Endothelial cell of umbilical vein (primary cell): ENCODE results near the gene RPL18. TPM values are rescaled to one million over a fixed set of nuclear protein-coding genes. Genes with fewer than 3 reads are reported as not detected.

Source experiments
- BruUV-seq: library from RNA; stranded (reverse); fragments of 400-500 nt; replicated peaks from 2 replicates; lab custom pipeline; 2021; lab: Mats Ljungman, UMichigan
- CTCF ChIA-PET: fragments of 300-600, 350-600 bp; sonication (Branson Sonifier 250); formaldehyde crosslinking; loops from one replicate; lab custom pipeline; 2021; ENCODE audit warnings: antibody characterized with exemption, inconsistent platforms; lab: Charles Lee
- POLR2A ChIA-PET: fragments of 300-600, 350-600 bp; sonication (Branson Sonifier 250); formaldehyde crosslinking; loops from one replicate; lab custom pipeline; 2021; ENCODE audit warnings: antibody characterized with exemption, inconsistent platforms; lab: Charles Lee
- DNase-seq: peaks from one replicate; pipeline ENCODE4 v3.0.0-alpha.2; 2011; ENCODE audit warnings: low read depth, low spot score
- FAIRE-seq: peaks from 2 replicates; lab custom pipeline; 2011; peaks lifted over from hg19 to GRCh38; lab: Jason Lieb, UNC
- H2AFZ ChIP-seq: 2 replicates; pipeline ENCODE4 v1.6.0; 2012; ENCODE audit warnings: low read depth, low read length, control low read depth, inconsistent platforms
- H3K27ac ChIP-seq: 2 replicates; pipeline ENCODE4 v1.5.1; 2011; ENCODE audit warnings: low read depth, mild to moderate bottlenecking, control low read depth, low read length, moderate library complexity; ENCODE audit not compliant: insufficient read depth
- H3K27me3 ChIP-seq, 2 experiments: 2 replicates each; pipeline versions ENCODE4 v1.6.0 to v1.6.1; 2011; ENCODE audit warnings: low read length in 2 of 2, mixed read lengths in 1 of 2; ENCODE audit not compliant: control insufficient read depth in 2 of 2, insufficient read depth in 2 of 2
- H3K36me3 ChIP-seq, 2 experiments: 2 replicates in 1 of 2; 3 replicates in 1 of 2; pipeline ENCODE4 v1.5.1; 2011; ENCODE audit warnings: low read length in 2 of 2, mild to moderate bottlenecking in 1 of 2, moderate library complexity in 1 of 2; ENCODE audit not compliant: control insufficient read depth in 2 of 2, insufficient read depth in 2 of 2; ENCODE audit errors: extremely low read depth in 1 of 2
- H3K4me1 ChIP-seq: 3 replicates; pipeline ENCODE4 v1.5.1; 2011; ENCODE audit warnings: mild to moderate bottlenecking, low read length; ENCODE audit not compliant: control insufficient read depth, insufficient read depth; ENCODE audit errors: extremely low read depth
- H3K4me2 ChIP-seq: 2 replicates; pipeline ENCODE4 v1.6.1; 2011; ENCODE audit warnings: low read length, control low read depth, mixed read lengths; ENCODE audit not compliant: insufficient read depth
- H3K4me3 ChIP-seq, 3 experiments: fragments of 200-600 bp in 1 of 3; sonication (generic), shearing (Covaris generic) in 1 of 3; replicated peaks in 1 of 3; 2 replicates each; pipeline ENCODE4 v1.5.1; 2011 to 2016; ENCODE audit warnings: control low read depth in 3 of 3, low read length in 3 of 3, mild to moderate bottlenecking in 2 of 3, inconsistent platforms in 1 of 3, low read depth in 1 of 3, moderate library complexity in 1 of 3; ENCODE audit not compliant: insufficient read depth in 1 of 3
- H3K79me2 ChIP-seq: 2 replicates; pipeline ENCODE4 v1.6.0; 2012; ENCODE audit warnings: low read length, inconsistent platforms; ENCODE audit not compliant: control insufficient read depth, insufficient read depth
- H3K9ac ChIP-seq: replicated peaks from 2 replicates; pipeline ENCODE3; 2011; ENCODE audit warnings: low read length, control low read depth; ENCODE audit not compliant: insufficient read depth; ENCODE audit errors: extremely low read depth
- H3K9me1 ChIP-seq: replicated peaks from 3 replicates; pipeline ENCODE4 v1.6.0; 2011; ENCODE audit warnings: mild to moderate bottlenecking, low read length; ENCODE audit not compliant: control insufficient read depth, insufficient read depth; ENCODE audit errors: extremely low read depth
- H3K9me3 ChIP-seq: replicated peaks from 2 replicates; pipeline ENCODE4 v1.5.1; 2012; ENCODE audit warnings: low read length, inconsistent platforms; ENCODE audit not compliant: control insufficient read depth, insufficient read depth
- H4K20me1 ChIP-seq: replicated peaks from 2 replicates; pipeline ENCODE3; 2011; ENCODE audit warnings: mild to moderate bottlenecking, low read length; ENCODE audit not compliant: control insufficient read depth, insufficient read depth; ENCODE audit errors: extremely low read depth
- EZH2 ChIP-seq: IDR thresholded peaks from 2 replicates; pipeline ENCODE4 v1.6.1; 2012; ENCODE audit warnings: borderline replicate concordance, low read depth, mild to moderate bottlenecking, moderate library complexity, low read length, inconsistent platforms; ENCODE audit not compliant: severe bottlenecking
- FOS ChIP-seq: IDR thresholded peaks from 2 replicates; pipeline ENCODE4 v1.6.1; 2011; ENCODE audit warnings: mild to moderate bottlenecking, low read length, moderate library complexity, borderline replicate concordance; ENCODE audit not compliant: insufficient read depth
- GATA2 ChIP-seq: IDR thresholded peaks from 2 replicates; pipeline ENCODE4 v1.7.0; 2011; ENCODE audit warnings: low read depth, mild to moderate bottlenecking, moderate library complexity, mixed read lengths, low read length; ENCODE audit not compliant: insufficient read length, insufficient read depth
- JUN ChIP-seq: IDR thresholded peaks from 2 replicates; pipeline ENCODE4 v1.6.1; 2011; ENCODE audit warnings: borderline replicate concordance, low read depth; ENCODE audit not compliant: insufficient read length, insufficient read depth
- MYC ChIP-seq: IDR thresholded peaks from one replicate; pipeline ENCODE4 v1.6.1; 2011; ENCODE audit warnings: mild to moderate bottlenecking, low read depth, low read length
- POLR2A ChIP-seq: IDR thresholded peaks from 2 replicates; pipeline ENCODE4 v1.6.1; 2012; ENCODE audit warnings: low read depth, mild to moderate bottlenecking, control low read depth, low read length
- POLR2AphosphoS5 ChIP-seq: IDR thresholded peaks from 2 replicates; pipeline ENCODE4 v1.6.1; 2012; ENCODE audit warnings: low read depth, mild to moderate bottlenecking, control low read depth, low read length, moderate library complexity; ENCODE audit not compliant: insufficient read depth
- dilution Hi-C: fragments of 300-500 bp; cut with MboI; formaldehyde crosslinking; loops from one replicate; pipeline ENCODE4 v1.15.0; 2019; ENCODE audit warnings: low sequenced_read_pairs; ENCODE audit not compliant: extremely low pct_ligation_motif_present
- intact Hi-C: fragments of 100-400 bp; cut with micrococcal nuclease; formaldehyde crosslinking; loops from one replicate; pipeline ENCODE4 v1.10.0; 2022
- polyA plus RNA-seq, 4 experiments: library from polyadenylated mRNA; depleted of rRNA in 3 of 4; stranded (reverse) in 3 of 4; unstranded in 1 of 4; fragments of >200 nt; gene quantifications; 2 replicates each; pipeline versions ENCODE4 v1.2.1 to v1.2.3, GENCODE V29; 2011 to 2012; ENCODE audit warnings: missing spikeins in 1 of 4
- total RNA-seq: library from RNA; stranded (reverse); gene quantifications from 2 replicates; pipeline ENCODE4 v1.2.3, GENCODE V29; 2021
- TF ChIP-seq, protein P1 (sequence below), 2 donors: IDR thresholded peaks; 1 replicate in 1 of 2; 2 replicates in 1 of 2; pipeline ENCODE4 v1.5.1; 2011; ENCODE audit warnings: low read length in 2 of 2, mild to moderate bottlenecking in 2 of 2, moderate library complexity in 2 of 2, control low read depth in 1 of 2, inconsistent platforms in 1 of 2, low read depth in 1 of 2; ENCODE audit not compliant: insufficient read depth in 1 of 2; ENCODE audit errors: extremely low read depth in 1 of 2
- TF ChIP-seq, protein P2 (sequence below): IDR thresholded peaks from 2 replicates; pipeline ENCODE4 v1.6.1; 2011; ENCODE audit not compliant: insufficient read depth, insufficient read length

Gene RPL18
- total and polyA plus RNA-seq, 2 donors (not counting 3 experiments of a cell fraction or from before 2014, with no cell fraction given): 1,407 to 2,154 TPM

DNA sequence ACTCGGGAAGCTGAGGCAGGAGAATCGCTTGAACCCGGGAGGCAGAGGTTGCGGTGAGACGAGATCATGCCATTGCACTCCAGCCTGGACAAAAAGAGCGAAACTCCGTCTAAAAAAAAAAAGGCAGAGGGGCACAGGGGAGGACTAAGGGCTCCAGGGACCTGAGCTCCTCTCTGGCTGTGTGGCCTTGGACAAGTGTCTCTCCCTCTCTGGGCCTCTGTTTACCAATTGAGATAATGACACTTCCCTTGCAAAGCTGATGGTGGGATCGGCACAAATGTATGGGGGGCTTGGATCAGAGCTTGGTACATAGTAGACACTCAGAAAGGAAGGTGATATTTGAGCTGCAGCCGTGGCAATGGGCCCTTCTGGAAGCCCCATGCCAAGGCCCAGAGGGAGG is 23.8 kb downstream of the RPL18 start:
- POLR2A ChIA-PET: no interaction called here
- no peak for TF ChIP-seq POLR2AphosphoS5
- TF ChIP-seq, protein P1, sequence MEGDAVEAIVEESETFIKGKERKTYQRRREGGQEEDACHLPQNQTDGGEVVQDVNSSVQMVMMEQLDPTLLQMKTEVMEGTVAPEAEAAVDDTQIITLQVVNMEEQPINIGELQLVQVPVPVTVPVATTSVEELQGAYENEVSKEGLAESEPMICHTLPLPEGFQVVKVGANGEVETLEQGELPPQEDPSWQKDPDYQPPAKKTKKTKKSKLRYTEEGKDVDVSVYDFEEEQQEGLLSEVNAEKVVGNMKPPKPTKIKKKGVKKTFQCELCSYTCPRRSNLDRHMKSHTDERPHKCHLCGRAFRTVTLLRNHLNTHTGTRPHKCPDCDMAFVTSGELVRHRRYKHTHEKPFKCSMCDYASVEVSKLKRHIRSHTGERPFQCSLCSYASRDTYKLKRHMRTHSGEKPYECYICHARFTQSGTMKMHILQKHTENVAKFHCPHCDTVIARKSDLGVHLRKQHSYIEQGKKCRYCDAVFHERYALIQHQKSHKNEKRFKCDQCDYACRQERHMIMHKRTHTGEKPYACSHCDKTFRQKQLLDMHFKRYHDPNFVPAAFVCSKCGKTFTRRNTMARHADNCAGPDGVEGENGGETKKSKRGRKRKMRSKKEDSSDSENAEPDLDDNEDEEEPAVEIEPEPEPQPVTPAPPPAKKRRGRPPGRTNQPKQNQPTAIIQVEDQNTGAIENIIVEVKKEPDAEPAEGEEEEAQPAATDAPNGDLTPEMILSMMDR (IDR thresholded peaks at IDR 0.05; ENCODE audit: extremely low read depth in 1 of 2, insufficient read depth in 1 of 2, low read depth in 1 of 2, low read length in 2 of 2): no peak
- no peak for TF ChIP-seq POLR2A
- TF ChIP-seq GATA2: no peak
- TF ChIP-seq, protein P2, sequence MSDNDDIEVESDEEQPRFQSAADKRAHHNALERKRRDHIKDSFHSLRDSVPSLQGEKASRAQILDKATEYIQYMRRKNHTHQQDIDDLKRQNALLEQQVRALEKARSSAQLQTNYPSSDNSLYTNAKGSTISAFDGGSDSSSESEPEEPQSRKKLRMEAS: no peak
- no peak for TF ChIP-seq FOS
- no peak for TF ChIP-seq JUN
- TF ChIP-seq EZH2: no peak
- TF ChIP-seq MYC: no peak
- no peak overlapping the region for H2AFZ ChIP-seq
- no TSS peak for BruUV-seq
- FAIRE-seq (no peak), DNase-seq (no peak)
- CTCF ChIA-PET: interaction anchor here (1.3 kb wide), 1 partner anchor 11 kb away, joined by 4 read pairs; no protein-coding TSS in a partner anchor
- no peaks in the 10 kb centered on the region for H3K36me3 ChIP-seq
- dilution Hi-C loops: no loop called here
- H3K4me3 ChIP-seq: no peak overlapping the region
- no peaks in the 10 kb centered on the region for H3K27me3 ChIP-seq
- no peak overlapping the region for H3K4me2 ChIP-seq
- H3K79me2 ChIP-seq: no peaks in the 10 kb centered on the region
- H3K9me1 ChIP-seq: no peaks in the 10 kb centered on the region
- no peak overlapping the region for H3K27ac ChIP-seq
- no peak overlapping the region for H3K9ac ChIP-seq
- no peaks in the 10 kb centered on the region for H3K9me3 ChIP-seq
- H3K4me1 ChIP-seq: no peaks in the 10 kb centered on the region
- intact Hi-C loops: no loop called here
- H4K20me1 ChIP-seq: no peaks in the 10 kb centered on the region
